A549 (cell line): ENCODE measurements around the gene ADAMTS2. TPM values are rescaled to one million over a fixed set of nuclear protein-coding genes. Genes with fewer than 3 reads are reported as not detected.

ENCODE experiments used
- ATAC-seq, 2 experiments: fragments of 200-7000 bp in 1 of 2; fragments of >200 bp in 1 of 2; cut with Nextera tagmentation in 1 of 2; cut with Tn5 transposase in 1 of 2; 3 replicates each; pipeline versions ENCODE4 v1.8.0 to v1.9.1; 2018 to 2020; ENCODE audit warnings: mild to moderate bottlenecking in 1 of 2, moderate library complexity in 1 of 2
- CTCF ChIA-PET: fragments of 300-600 bp; sonication (Branson Sonifier 250); formaldehyde crosslinking; extraction: SDS; loops from one replicate; lab custom pipeline; 2021; ENCODE audit warnings: antibody characterized with exemption, inconsistent platforms; lab: Yijun Ruan, JAX
- POLR2A ChIA-PET: fragments of 350-600 bp; formaldehyde crosslinking; extraction: SDS; loops from one replicate; lab custom pipeline; 2021; ENCODE audit warnings: antibody characterized with exemption, inconsistent platforms; lab: Yijun Ruan, JAX
- DNase-seq, 2 experiments: peaks; one replicate each; pipeline versions ENCODE4 v3.0.0 to v3.0.0-alpha.2; 2011 to 2016; ENCODE audit warnings: low read depth in 1 of 2, low spot score in 1 of 2
- FAIRE-seq: peaks from 2 replicates; lab custom pipeline; 2011; peaks lifted over from hg19 to GRCh38; lab: Jason Lieb, UNC
- H3K27ac ChIP-seq, 2 experiments: fragments of >200 bp; sonication (Bioruptor Twin); formaldehyde crosslinking; 3 replicates each; pipeline ENCODE4 v1.5.1; 2016 to 2017
- H3K4me1 ChIP-seq: fragments of >200 bp; sonication (Bioruptor Twin); formaldehyde crosslinking; 3 replicates; pipeline ENCODE4 v1.6.1; 2016
- H3K4me2 ChIP-seq: fragments of >200 bp; sonication (Bioruptor Twin); formaldehyde crosslinking; 3 replicates; pipeline ENCODE4 v1.6.1; 2016
- H3K4me3 ChIP-seq: fragments of >200 bp; sonication (Bioruptor Twin); formaldehyde crosslinking; 3 replicates; pipeline ENCODE4 v1.5.1; 2016
- H3K9me3 ChIP-seq: fragments of >200 bp; sonication (Bioruptor Twin); formaldehyde crosslinking; 3 replicates; pipeline ENCODE4 v1.6.1; 2016
- CBX2 ChIP-seq: fragments of 200-600 bp; sonication (generic); IDR thresholded peaks from 2 replicates; pipeline ENCODE4 v1.6.1; 2016; ENCODE audit warnings: low read depth, mild to moderate bottlenecking, borderline replicate concordance
- EHMT2 ChIP-seq: fragments of 200-600 bp; sonication (generic); IDR thresholded peaks from 2 replicates; pipeline ENCODE4 v1.6.1; 2016; ENCODE audit warnings: antibody characterized with exemption, low read depth, mild to moderate bottlenecking, moderate library complexity
- EP300 ChIP-seq, 2 experiments: fragments of >200 bp; sonication (Bioruptor Twin); formaldehyde crosslinking; IDR thresholded peaks; 2 replicates in 1 of 2; 3 replicates in 1 of 2; pipeline ENCODE4 v1.6.1; 2016 to 2017
- FOSB ChIP-seq: fragments of 250-450 bp; sonication (Bioruptor Pico); IDR thresholded peaks from 2 replicates; pipeline ENCODE4 v1.5.0; 2020; ENCODE audit warnings: mild to moderate bottlenecking, moderate library complexity
- HEYL ChIP-seq: fragments of 250-450 bp; sonication (Bioruptor Pico); IDR thresholded peaks from 2 replicates; pipeline ENCODE4 v1.8.0; 2021; ENCODE audit warnings: mild to moderate bottlenecking, moderate library complexity
- HOXB13 ChIP-seq: fragments of 250-450 bp; sonication (Bioruptor Pico); IDR thresholded peaks from 2 replicates; pipeline ENCODE4 v1.5.0; 2020; ENCODE audit warnings: low read depth, mild to moderate bottlenecking, moderate library complexity
- JUN ChIP-seq, 2 experiments: fragments of >200 bp; sonication (Bioruptor Twin); formaldehyde crosslinking; IDR thresholded peaks; 2 replicates in 1 of 2; 3 replicates in 1 of 2; pipeline ENCODE4 v1.6.1; 2016 to 2017
- MYC ChIP-seq: IDR thresholded peaks from 2 replicates; pipeline ENCODE4 v1.6.1; 2012; ENCODE audit warnings: mild to moderate bottlenecking, inconsistent platforms, low read length, improper control_type of control experiment, borderline replicate concordance
- PHF8 ChIP-seq: fragments of 200-600 bp; sonication (generic); IDR thresholded peaks from 2 replicates; pipeline ENCODE4 v1.6.1; 2016; ENCODE audit warnings: low read depth, mild to moderate bottlenecking, antibody characterized with exemption, moderate library complexity, borderline replicate concordance
- POLR2A ChIP-seq: IDR thresholded peaks from 2 replicates; pipeline ENCODE4 v1.6.1; 2012; ENCODE audit warnings: mild to moderate bottlenecking, low read length
- POLR2AphosphoS2 ChIP-seq: conservative IDR thresholded peaks from 2 replicates; pipeline ENCODE4 v1.6.1; 2012; ENCODE audit warnings: low read length, improper control_type of control experiment, inconsistent platforms
- RFX5 ChIP-seq: fragments of 450-650 bp; IDR thresholded peaks from 2 replicates; pipeline ENCODE4 v1.7.1; 2014; ENCODE audit warnings: antibody characterized with exemption, mild to moderate bottlenecking, moderate library complexity
- SMC3 ChIP-seq: fragments of >200 bp; sonication (Bioruptor Twin); formaldehyde crosslinking; IDR thresholded peaks from 3 replicates; pipeline ENCODE4 v1.6.1; 2018; ENCODE audit warnings: inconsistent platforms
- SREBF2 ChIP-seq: fragments of 450-650 bp; IDR thresholded peaks from 2 replicates; pipeline ENCODE4 v1.6.1; 2014; ENCODE audit warnings: mild to moderate bottlenecking, moderate library complexity
- TP53 ChIP-seq: fragments of 250-450 bp; sonication (Bioruptor Pico); IDR thresholded peaks from 2 replicates; pipeline ENCODE4 v1.5.0; 2021; ENCODE audit warnings: mild to moderate bottlenecking, moderate library complexity
- ZC3H11A ChIP-seq: fragments of 450-650 bp; IDR thresholded peaks from 2 replicates; pipeline ENCODE4 v1.6.1; 2014; ENCODE audit warnings: antibody characterized with exemption, mild to moderate bottlenecking
- ZSCAN20 ChIP-seq: fragments of 250-450 bp; sonication (Bioruptor Pico); IDR thresholded peaks from 2 replicates; pipeline ENCODE4 v1.8.0; 2022; ENCODE audit warnings: mild to moderate bottlenecking, moderate library complexity
- WGBS: methylation state at CpG from one replicate; pipeline ENCODE4 v1.1.6; 2017; ENCODE audit errors: missing lambda C conversion rate; 5-methylcytosine and 5-hydroxymethylcytosine counted together
- polyA plus RNA-seq, 4 experiments: library from polyadenylated mRNA; depleted of rRNA in 3 of 4; stranded (reverse); fragments of >200 nt; fragmentation: RNase III in 1 of 4; extraction: RNeasy Plus Mini Kit Qiagen cat#74134 plus additional on column Dnase treatment in 1 of 4; gene quantifications; 2 replicates in 3 of 4; 3 replicates in 1 of 4; pipeline ENCODE4 v1.2.3, GENCODE V29; 2011 to 2017
- TF ChIP-seq, protein P1 (sequence below): fragments of 200-600 bp; sonication (generic); IDR thresholded peaks from 2 replicates; pipeline ENCODE4 v1.6.1; 2016; ENCODE audit warnings: antibody characterized with exemption, mild to moderate bottlenecking, moderate library complexity
- TF ChIP-seq, protein P2 (sequence below): IDR thresholded peaks from 2 replicates; pipeline ENCODE4 v1.6.1; 2012
- TF ChIP-seq, protein P3 (sequence below): IDR thresholded peaks from 2 replicates; pipeline ENCODE4 v1.6.1; 2012; ENCODE audit warnings: low read depth, borderline replicate concordance
- TF ChIP-seq, protein P4 (sequence below): fragments of 250-450 bp; sonication (Bioruptor Pico); IDR thresholded peaks from 2 replicates; pipeline ENCODE4 v1.5.0; 2020; ENCODE audit warnings: low read depth, mild to moderate bottlenecking, moderate library complexity

ADAMTS2 gene
- polyA plus RNA-seq, 2 of the 4 experiments (the other 2 are of a cell fraction), result not detected

DNA sequence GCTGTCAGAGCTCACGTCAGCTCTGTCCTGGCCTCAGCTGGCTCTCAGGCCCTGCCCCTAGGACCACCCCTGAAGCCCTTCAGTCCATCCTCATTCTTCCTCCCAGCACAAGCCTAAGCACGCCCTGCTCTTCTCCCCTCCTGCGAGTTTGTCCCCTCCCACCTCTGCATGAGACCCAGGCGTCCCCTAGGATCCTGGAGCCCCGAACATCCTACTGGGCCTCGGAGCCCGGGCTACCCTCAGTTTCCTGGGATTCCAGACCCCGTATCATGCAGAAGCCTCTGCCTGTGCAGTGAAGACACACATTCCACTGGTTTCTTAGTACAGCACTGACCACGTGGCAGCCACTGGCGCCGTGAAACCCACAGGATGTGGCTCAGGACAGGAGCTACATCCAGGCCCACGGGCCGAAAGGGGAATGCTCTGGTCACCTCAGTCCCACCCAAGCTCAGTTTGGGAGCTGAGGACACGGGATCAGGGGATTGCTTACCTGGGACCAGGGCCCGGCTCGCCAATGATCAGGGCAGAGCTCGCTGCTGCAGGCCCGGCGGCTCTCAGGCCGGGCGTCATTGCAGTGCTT is 220.9 kb downstream of the ADAMTS2 start (continued):
- no peak for TF ChIP-seq PHF8
- TF ChIP-seq, protein P1, sequence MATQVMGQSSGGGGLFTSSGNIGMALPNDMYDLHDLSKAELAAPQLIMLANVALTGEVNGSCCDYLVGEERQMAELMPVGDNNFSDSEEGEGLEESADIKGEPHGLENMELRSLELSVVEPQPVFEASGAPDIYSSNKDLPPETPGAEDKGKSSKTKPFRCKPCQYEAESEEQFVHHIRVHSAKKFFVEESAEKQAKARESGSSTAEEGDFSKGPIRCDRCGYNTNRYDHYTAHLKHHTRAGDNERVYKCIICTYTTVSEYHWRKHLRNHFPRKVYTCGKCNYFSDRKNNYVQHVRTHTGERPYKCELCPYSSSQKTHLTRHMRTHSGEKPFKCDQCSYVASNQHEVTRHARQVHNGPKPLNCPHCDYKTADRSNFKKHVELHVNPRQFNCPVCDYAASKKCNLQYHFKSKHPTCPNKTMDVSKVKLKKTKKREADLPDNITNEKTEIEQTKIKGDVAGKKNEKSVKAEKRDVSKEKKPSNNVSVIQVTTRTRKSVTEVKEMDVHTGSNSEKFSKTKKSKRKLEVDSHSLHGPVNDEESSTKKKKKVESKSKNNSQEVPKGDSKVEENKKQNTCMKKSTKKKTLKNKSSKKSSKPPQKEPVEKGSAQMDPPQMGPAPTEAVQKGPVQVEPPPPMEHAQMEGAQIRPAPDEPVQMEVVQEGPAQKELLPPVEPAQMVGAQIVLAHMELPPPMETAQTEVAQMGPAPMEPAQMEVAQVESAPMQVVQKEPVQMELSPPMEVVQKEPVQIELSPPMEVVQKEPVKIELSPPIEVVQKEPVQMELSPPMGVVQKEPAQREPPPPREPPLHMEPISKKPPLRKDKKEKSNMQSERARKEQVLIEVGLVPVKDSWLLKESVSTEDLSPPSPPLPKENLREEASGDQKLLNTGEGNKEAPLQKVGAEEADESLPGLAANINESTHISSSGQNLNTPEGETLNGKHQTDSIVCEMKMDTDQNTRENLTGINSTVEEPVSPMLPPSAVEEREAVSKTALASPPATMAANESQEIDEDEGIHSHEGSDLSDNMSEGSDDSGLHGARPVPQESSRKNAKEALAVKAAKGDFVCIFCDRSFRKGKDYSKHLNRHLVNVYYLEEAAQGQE, result no peak
- TF ChIP-seq, all 56 proteins: peak for 0

DNA sequence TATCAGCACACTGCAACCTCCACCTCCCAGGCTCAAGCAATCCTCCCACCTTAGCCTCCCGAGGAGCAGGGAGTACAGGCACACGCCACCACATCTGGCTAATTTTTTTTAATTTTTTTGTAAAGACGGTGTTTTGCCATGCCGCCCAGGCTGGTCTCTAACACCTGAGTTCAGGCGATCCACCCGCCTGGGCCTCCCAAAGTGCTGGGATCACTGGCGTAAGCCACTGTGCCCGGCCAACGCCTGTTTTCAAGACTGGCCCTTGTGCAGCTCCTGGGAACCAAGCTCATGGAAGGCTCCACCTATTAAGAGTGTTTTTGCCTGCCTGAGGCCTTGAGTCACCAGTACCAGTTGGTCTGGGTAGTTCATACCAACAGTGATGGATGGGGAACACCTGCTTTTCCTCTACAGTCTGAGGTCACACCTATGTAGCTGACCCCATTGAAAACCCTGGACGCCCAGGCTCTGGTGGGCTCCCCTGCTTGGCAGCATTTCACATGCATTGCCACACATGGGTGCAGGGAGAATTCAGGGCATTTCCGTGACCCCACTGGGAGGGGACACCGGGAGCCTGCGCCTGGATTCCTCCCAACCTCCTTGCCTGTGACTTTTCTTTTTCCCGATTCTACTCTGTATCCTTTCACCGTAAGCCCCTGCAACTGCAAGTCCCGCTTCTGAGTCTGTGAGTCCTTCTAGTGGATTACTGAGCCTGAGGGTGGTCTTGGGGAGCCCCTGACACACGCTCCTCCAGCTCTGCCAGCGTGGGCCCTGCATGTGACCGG is 221.6 kb downstream of the ADAMTS2 start:
- FAIRE-seq (no peak), ATAC-seq (no peak), DNase-seq (no peak)
- Histone ChIP-seq H3K27ac (no peak overlapping the region), H3K4me1 (no peaks in the 10 kb centered on the region), H3K4me3 (no peak overlapping the region), H3K9me3 (peaks cover 25% of the 10 kb centered on the region; the same call in 2 of the 3 replicates), H3K4me2 (no peak overlapping the region)
- no peak for TF ChIP-seq SREBF2
- no peak for TF ChIP-seq MYC
- TF ChIP-seq EP300 (IDR thresholded peaks at IDR 0.05), result no peak
- TF ChIP-seq, protein P2, sequence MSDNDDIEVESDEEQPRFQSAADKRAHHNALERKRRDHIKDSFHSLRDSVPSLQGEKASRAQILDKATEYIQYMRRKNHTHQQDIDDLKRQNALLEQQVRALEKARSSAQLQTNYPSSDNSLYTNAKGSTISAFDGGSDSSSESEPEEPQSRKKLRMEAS, result no peak
- no peak for TF ChIP-seq TP53
- TF ChIP-seq POLR2AphosphoS2, result no peak
- no peak for TF ChIP-seq POLR2A
- TF ChIP-seq CBX2, result no peak
- TF ChIP-seq HOXB13 (CRISPR knock-in tag), result no peak
- TF ChIP-seq, protein P3, sequence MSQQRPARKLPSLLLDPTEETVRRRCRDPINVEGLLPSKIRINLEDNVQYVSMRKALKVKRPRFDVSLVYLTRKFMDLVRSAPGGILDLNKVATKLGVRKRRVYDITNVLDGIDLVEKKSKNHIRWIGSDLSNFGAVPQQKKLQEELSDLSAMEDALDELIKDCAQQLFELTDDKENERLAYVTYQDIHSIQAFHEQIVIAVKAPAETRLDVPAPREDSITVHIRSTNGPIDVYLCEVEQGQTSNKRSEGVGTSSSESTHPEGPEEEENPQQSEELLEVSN, result no peak
- TF ChIP-seq JUN (IDR thresholded peaks at IDR 0.05), result no peak
- TF ChIP-seq SMC3, result no peak
- no peak for TF ChIP-seq HEYL (CRISPR knock-in tag)
- TF ChIP-seq, protein P4, sequence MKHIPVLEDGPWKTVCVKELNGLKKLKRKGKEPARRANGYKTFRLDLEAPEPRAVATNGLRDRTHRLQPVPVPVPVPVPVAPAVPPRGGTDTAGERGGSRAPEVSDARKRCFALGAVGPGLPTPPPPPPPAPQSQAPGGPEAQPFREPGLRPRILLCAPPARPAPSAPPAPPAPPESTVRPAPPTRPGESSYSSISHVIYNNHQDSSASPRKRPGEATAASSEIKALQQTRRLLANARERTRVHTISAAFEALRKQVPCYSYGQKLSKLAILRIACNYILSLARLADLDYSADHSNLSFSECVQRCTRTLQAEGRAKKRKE (CRISPR knock-in tag), result no peak
- TF ChIP-seq, protein P1, result no peak
- no peak for TF ChIP-seq RFX5
- no peak for TF ChIP-seq EHMT2
- TF ChIP-seq FOSB, result no peak
- TF ChIP-seq ZC3H11A, result no peak
- TF ChIP-seq ZSCAN20 (CRISPR knock-in tag), result no peak
- ChIA-PET CTCF (interaction anchor here (0.6 kb wide), 1 partner anchor 70 kb away, joined by 3 read pairs; no protein-coding TSS in a partner anchor), POLR2A (no interaction called here)
- WGBS, result 52% methylated on average over 19 of the region's 19 CpGs
